WTC11 (cell line): ENCODE data around the gene PTEN. TPM values are rescaled to one million over a fixed set of nuclear protein-coding genes. Genes with fewer than 3 reads are reported as not detected.
A peak's percentile ranks its signal among the peaks of the same experiment; 100 is the strongest.

Experiments
- ATAC-seq: fragments of 200-7000 bp; cut with Tn5 transposase; 2 replicates; pipeline ENCODE4 v1.10.0; 2021; ENCODE audit warnings: mild to moderate bottlenecking, moderate library complexity
- CTCF ChIA-PET: fragments of 300-600 bp; sonication (Branson Sonifier 250); formaldehyde crosslinking; loops from one replicate; lab custom pipeline; 2021; ENCODE audit warnings: antibody characterized with exemption; lab: Charles Lee
- POLR2A ChIA-PET: fragments of 350-600 bp; sonication (Branson Sonifier 250); formaldehyde crosslinking; loops from one replicate; lab custom pipeline; 2021; ENCODE audit warnings: antibody characterized with exemption; lab: Charles Lee
- DNase-seq: peaks from one replicate; pipeline ENCODE4 v3.0.0; 2021; ENCODE audit warnings: low spot score
- H3K27ac Mint-ChIP-seq: 2 replicates; pipeline ENCODE4 v1.8.0; 2021; ENCODE audit warnings: mixed read lengths
- H3K27me3 Mint-ChIP-seq: 2 replicates; pipeline ENCODE4 v1.8.0; 2021; ENCODE audit warnings: low read depth, mild to moderate bottlenecking, moderate library complexity, mixed read lengths
- H3K36me3 Mint-ChIP-seq: 2 replicates; pipeline ENCODE4 v1.8.0; 2021; ENCODE audit warnings: mixed read lengths
- H3K4me1 Mint-ChIP-seq: 2 replicates; pipeline ENCODE4 v1.8.0; 2022; ENCODE audit warnings: mixed read lengths
- H3K4me3 Mint-ChIP-seq: 2 replicates; pipeline ENCODE4 v1.8.0; 2021; ENCODE audit warnings: mild to moderate bottlenecking, moderate library complexity, mixed read lengths
- H3K9me3 Mint-ChIP-seq: 2 replicates; pipeline ENCODE4 v1.8.0; 2021; ENCODE audit warnings: mixed read lengths
- ETV6 ChIP-seq: sonication (generic); formaldehyde crosslinking; IDR thresholded peaks from 2 replicates; pipeline ENCODE4 v1.8.1; 2022; ENCODE audit warnings: mild to moderate bottlenecking, missing genetic modification reagents
- GABPB1 ChIP-seq: sonication (generic); formaldehyde crosslinking; IDR thresholded peaks from 2 replicates; pipeline ENCODE4 v1.8.1; 2023; ENCODE audit warnings: mild to moderate bottlenecking, missing genetic modification reagents
- GRHL2 ChIP-seq: fragments of 250-450 bp; sonication (Bioruptor Pico); IDR thresholded peaks from 2 replicates; pipeline ENCODE4 v1.8.0; 2022; ENCODE audit warnings: mild to moderate bottlenecking, moderate library complexity; ENCODE audit not compliant: insufficient replicate concordance, severe bottlenecking
- IRF2 ChIP-seq: sonication (generic); formaldehyde crosslinking; IDR thresholded peaks from 2 replicates; pipeline ENCODE4 v1.8.0; 2022; ENCODE audit warnings: low read depth, missing genetic modification reagents, borderline replicate concordance
- JUN ChIP-seq: sonication (generic); formaldehyde crosslinking; IDR thresholded peaks from 2 replicates; pipeline ENCODE4 v1.8.0; 2023; ENCODE audit warnings: mild to moderate bottlenecking, missing genetic modification reagents
- NR1H2 ChIP-seq: sonication (generic); formaldehyde crosslinking; IDR thresholded peaks from 2 replicates; pipeline ENCODE4 v1.9.0; 2021; ENCODE audit warnings: mild to moderate bottlenecking, moderate library complexity, missing genetic modification reagents
- NR3C1 ChIP-seq: sonication (generic); formaldehyde crosslinking; conservative IDR thresholded peaks from 2 replicates; pipeline ENCODE4 v1.8.1; 2023; ENCODE audit warnings: low read depth, mild to moderate bottlenecking, missing genetic modification reagents
- OVOL2 ChIP-seq: fragments of 250-450 bp; sonication (Bioruptor Pico); IDR thresholded peaks from 2 replicates; pipeline ENCODE4 v1.9.0; 2021; ENCODE audit warnings: mild to moderate bottlenecking, borderline replicate concordance
- SMAD3 ChIP-seq: sonication (generic); formaldehyde crosslinking; IDR thresholded peaks from 2 replicates; pipeline ENCODE4 v1.8.0; 2022; ENCODE audit warnings: missing genetic modification reagents, mild to moderate bottlenecking, borderline replicate concordance
- SOX15 ChIP-seq: fragments of 250-450 bp; sonication (Bioruptor Pico); IDR thresholded peaks from 2 replicates; pipeline ENCODE4 v1.9.0; 2021; ENCODE audit warnings: mild to moderate bottlenecking
- TCF7 ChIP-seq: sonication (generic); formaldehyde crosslinking; IDR thresholded peaks from 2 replicates; pipeline ENCODE4 v1.8.0; 2022; ENCODE audit warnings: mild to moderate bottlenecking, low read depth, missing genetic modification reagents, moderate library complexity
- TEAD4 ChIP-seq: sonication (generic); formaldehyde crosslinking; IDR thresholded peaks from 2 replicates; pipeline ENCODE4 v1.8.0; 2022; ENCODE audit warnings: mild to moderate bottlenecking, missing genetic modification reagents
- ZNF219 ChIP-seq: sonication (generic); formaldehyde crosslinking; IDR thresholded peaks from 2 replicates; pipeline ENCODE4 v1.8.0; 2023; ENCODE audit warnings: missing genetic modification reagents, mild to moderate bottlenecking, borderline replicate concordance
- ZNF317 ChIP-seq: sonication (generic); formaldehyde crosslinking; IDR thresholded peaks from 2 replicates; pipeline ENCODE4 v1.8.1; 2023; ENCODE audit warnings: low read depth, mild to moderate bottlenecking, moderate library complexity, missing genetic modification reagents, borderline replicate concordance
- ZNF416 ChIP-seq: fragments of 250-450 bp; sonication (Bioruptor Pico); IDR thresholded peaks from 2 replicates; pipeline ENCODE4 v1.9.0; 2021; ENCODE audit warnings: mild to moderate bottlenecking, inconsistent platforms
- ZNF423 ChIP-seq: fragments of 250-450 bp; sonication (Bioruptor Pico); IDR thresholded peaks from 2 replicates; pipeline ENCODE4 v2.1.2; 2022; ENCODE audit warnings: mild to moderate bottlenecking, moderate library complexity
- ZNF671 ChIP-seq: fragments of 250-450 bp; sonication (Bioruptor Pico); IDR thresholded peaks from 2 replicates; pipeline ENCODE4 v1.8.0; 2021; ENCODE audit warnings: mild to moderate bottlenecking
- total RNA-seq: library from RNA; stranded (reverse); gene quantifications from 3 replicates; pipeline ENCODE4 v1.2.3, GENCODE V29; 2021
- TF ChIP-seq, protein P1 (sequence below): sonication (generic); formaldehyde crosslinking; IDR thresholded peaks from 2 replicates; pipeline ENCODE4 v1.8.0; 2023; ENCODE audit warnings: missing genetic modification reagents
- TF ChIP-seq, protein P2 (sequence below): fragments of 250-450 bp; sonication (Bioruptor Pico); IDR thresholded peaks from 2 replicates; pipeline ENCODE4 v1.8.0; 2021; ENCODE audit warnings: mild to moderate bottlenecking
- TF ChIP-seq, protein P3 (sequence below): sonication (generic); formaldehyde crosslinking; IDR thresholded peaks from 2 replicates; pipeline ENCODE4 v1.8.0; 2022; ENCODE audit warnings: mild to moderate bottlenecking, missing genetic modification reagents
- TF ChIP-seq, protein P4 (sequence below): sonication (generic); formaldehyde crosslinking; IDR thresholded peaks from 2 replicates; pipeline ENCODE4 v1.8.1; 2023; ENCODE audit warnings: mild to moderate bottlenecking, missing genetic modification reagents, moderate library complexity
- TF ChIP-seq, protein P5 (sequence below): sonication (generic); formaldehyde crosslinking; IDR thresholded peaks from 2 replicates; pipeline ENCODE4 v1.8.1; 2023; ENCODE audit warnings: mild to moderate bottlenecking, moderate library complexity, missing genetic modification reagents
- TF ChIP-seq, protein P6 (sequence below): fragments of 250-450 bp; sonication (Bioruptor Pico); IDR thresholded peaks from 2 replicates; pipeline ENCODE4 v1.9.0; 2021; ENCODE audit warnings: mild to moderate bottlenecking
- TF ChIP-seq, protein P7 (sequence below): sonication (generic); formaldehyde crosslinking; IDR thresholded peaks from 2 replicates; pipeline ENCODE4 v1.8.0; 2022; ENCODE audit warnings: mild to moderate bottlenecking, missing genetic modification reagents

The PTEN gene
- total RNA-seq, 1 experiment from 2014 or later: 54.2 TPM

DNA sequence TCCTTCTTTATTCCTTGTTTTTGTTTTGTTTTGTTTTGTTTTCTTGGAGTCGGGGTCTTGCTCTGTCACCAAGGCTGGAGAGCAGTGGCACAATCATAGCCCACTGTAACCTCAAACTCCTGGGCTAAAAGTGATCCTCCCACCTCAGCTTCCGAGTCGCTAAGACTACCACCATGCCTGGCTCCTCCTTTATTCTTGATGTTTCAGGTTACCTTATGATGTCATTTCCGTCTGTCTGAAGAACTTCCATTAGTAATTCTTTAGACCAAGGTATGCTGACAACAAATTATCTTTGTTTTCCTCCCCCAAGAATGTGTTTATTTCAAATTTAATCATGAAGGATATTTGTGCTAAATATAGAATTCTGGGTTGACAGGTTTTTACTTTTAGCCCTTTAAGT lies 27.3 kb upstream of the PTEN start:
- POLR2A ChIA-PET: no interaction called here
- TF ChIP-seq, protein P1, sequence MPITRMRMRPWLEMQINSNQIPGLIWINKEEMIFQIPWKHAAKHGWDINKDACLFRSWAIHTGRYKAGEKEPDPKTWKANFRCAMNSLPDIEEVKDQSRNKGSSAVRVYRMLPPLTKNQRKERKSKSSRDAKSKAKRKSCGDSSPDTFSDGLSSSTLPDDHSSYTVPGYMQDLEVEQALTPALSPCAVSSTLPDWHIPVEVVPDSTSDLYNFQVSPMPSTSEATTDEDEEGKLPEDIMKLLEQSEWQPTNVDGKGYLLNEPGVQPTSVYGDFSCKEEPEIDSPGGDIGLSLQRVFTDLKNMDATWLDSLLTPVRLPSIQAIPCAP (CRISPR knock-in tag): no peak
- TF ChIP-seq ZNF219 (CRISPR knock-in tag): no peak
- no peak for TF ChIP-seq NR1H2
- H3K4me3 Mint-ChIP-seq: no peak overlapping the region
- H3K4me1 Mint-ChIP-seq: no peaks in the 10 kb centered on the region
- no peaks in the 10 kb centered on the region; the same call in 1 of the 2 replicates for H3K27me3 Mint-ChIP-seq
- H3K27ac Mint-ChIP-seq: no peak overlapping the region
- no peak for DNase-seq
- peak; percentile 60 for ATAC-seq
- CTCF ChIA-PET: no interaction called here
- H3K36me3 Mint-ChIP-seq: no peaks in the 10 kb centered on the region
- peaks cover 8% of the 10 kb centered on the region for H3K9me3 Mint-ChIP-seq

DNA sequence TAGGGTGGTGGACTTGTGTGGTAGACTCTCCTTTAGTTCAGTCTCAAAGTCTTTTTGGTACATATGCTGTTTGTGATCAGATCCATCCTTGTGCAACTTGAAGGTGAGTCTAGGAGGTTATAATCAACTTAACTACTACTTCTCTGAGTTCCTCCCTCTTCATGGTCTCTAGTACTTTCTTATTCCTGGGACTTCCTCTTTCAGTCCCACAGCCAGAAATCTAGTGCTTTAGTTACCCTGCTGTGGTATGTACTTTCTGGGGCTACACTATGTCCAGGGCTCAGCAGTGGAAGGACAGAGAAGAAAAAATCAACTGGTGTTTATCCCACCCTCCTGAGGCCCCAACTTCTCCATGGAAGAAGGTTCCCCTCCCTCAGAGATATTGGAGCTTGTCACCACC lies 26.0 kb upstream of the PTEN start:
- Mint-ChIP-seq H3K27me3 (no peaks in the 10 kb centered on the region; the same call in 1 of the 2 replicates), H3K4me3 (no peak overlapping the region), H3K4me1 (0 out of 2 replicates have a peak, but pooled peaks cover 3% of the 10 kb centered on the region), H3K9me3 (peaks cover 8% of the 10 kb centered on the region), H3K27ac (no peak overlapping the region)
- no peak for ATAC-seq
- TF ChIP-seq ZNF317 (CRISPR knock-in tag): no peak
- TF ChIP-seq IRF2 (CRISPR knock-in tag): no peak
- TF ChIP-seq ZNF671 (CRISPR knock-in tag): no peak
- TF ChIP-seq, protein P2, sequence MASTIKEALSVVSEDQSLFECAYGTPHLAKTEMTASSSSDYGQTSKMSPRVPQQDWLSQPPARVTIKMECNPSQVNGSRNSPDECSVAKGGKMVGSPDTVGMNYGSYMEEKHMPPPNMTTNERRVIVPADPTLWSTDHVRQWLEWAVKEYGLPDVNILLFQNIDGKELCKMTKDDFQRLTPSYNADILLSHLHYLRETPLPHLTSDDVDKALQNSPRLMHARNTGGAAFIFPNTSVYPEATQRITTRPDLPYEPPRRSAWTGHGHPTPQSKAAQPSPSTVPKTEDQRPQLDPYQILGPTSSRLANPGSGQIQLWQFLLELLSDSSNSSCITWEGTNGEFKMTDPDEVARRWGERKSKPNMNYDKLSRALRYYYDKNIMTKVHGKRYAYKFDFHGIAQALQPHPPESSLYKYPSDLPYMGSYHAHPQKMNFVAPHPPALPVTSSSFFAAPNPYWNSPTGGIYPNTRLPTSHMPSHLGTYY (CRISPR knock-in tag): no peak
- TF ChIP-seq SOX15: no peak
- TF ChIP-seq, protein P3, sequence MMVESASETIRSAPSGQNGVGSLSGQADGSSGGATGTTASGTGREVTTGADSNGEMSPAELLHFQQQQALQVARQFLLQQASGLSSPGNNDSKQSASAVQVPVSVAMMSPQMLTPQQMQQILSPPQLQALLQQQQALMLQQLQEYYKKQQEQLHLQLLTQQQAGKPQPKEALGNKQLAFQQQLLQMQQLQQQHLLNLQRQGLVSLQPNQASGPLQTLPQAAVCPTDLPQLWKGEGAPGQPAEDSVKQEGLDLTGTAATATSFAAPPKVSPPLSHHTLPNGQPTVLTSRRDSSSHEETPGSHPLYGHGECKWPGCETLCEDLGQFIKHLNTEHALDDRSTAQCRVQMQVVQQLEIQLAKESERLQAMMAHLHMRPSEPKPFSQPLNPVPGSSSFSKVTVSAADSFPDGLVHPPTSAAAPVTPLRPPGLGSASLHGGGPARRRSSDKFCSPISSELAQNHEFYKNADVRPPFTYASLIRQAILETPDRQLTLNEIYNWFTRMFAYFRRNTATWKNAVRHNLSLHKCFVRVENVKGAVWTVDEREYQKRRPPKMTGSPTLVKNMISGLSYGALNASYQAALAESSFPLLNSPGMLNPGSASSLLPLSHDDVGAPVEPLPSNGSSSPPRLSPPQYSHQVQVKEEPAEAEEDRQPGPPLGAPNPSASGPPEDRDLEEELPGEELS (CRISPR knock-in tag): no peak
- TF ChIP-seq, protein P4, sequence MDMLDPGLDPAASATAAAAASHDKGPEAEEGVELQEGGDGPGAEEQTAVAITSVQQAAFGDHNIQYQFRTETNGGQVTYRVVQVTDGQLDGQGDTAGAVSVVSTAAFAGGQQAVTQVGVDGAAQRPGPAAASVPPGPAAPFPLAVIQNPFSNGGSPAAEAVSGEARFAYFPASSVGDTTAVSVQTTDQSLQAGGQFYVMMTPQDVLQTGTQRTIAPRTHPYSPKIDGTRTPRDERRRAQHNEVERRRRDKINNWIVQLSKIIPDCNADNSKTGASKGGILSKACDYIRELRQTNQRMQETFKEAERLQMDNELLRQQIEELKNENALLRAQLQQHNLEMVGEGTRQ (CRISPR knock-in tag): no peak
- TF ChIP-seq SMAD3: no peak
- TF ChIP-seq JUN (CRISPR knock-in tag): no peak
- TF ChIP-seq OVOL2: no peak
- TF ChIP-seq ZNF416 (CRISPR knock-in tag): no peak
- TF ChIP-seq, all 79 proteins: peak for 0
- ChIA-PET POLR2A (no interaction called here), CTCF (no interaction called here)
- no peak for DNase-seq
- H3K36me3 Mint-ChIP-seq: no peaks in the 10 kb centered on the region

DNA sequence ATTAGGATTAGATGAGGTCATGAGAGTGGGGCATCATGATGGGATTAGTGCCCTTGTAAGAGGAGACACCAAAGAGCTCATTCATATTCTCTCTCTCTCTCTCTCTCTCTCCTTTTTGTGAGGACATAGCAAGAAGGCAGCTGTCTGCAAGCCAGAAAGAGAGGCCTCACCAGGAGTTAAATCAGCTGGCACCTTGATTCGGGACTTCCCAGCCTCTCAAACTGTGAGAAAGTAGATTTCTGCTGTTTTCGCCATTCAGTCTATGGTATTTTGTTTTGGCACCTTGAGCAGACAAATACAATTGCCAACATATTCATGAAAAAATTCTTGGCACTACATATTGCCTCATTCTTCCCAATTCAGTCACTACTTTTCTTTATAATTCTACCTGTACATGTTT lies 24.8 kb upstream of the PTEN start:
- H3K4me1 Mint-ChIP-seq: peaks cover 10% of the 10 kb centered on the region
- ATAC-seq (no peak), DNase-seq (no peak)
- peaks cover 11% of the 10 kb centered on the region for H3K9me3 Mint-ChIP-seq
- no peaks in the 10 kb centered on the region for H3K36me3 Mint-ChIP-seq
- H3K27me3 Mint-ChIP-seq: no peaks in the 10 kb centered on the region; the same call in 1 of the 2 replicates
- ChIA-PET POLR2A (interaction anchor here (0.8 to 1.2 kb wide), 2 partner anchors 9 to 24 kb away, joined by 3 to 4 read pairs; no protein-coding TSS in a partner anchor), CTCF (no interaction called here)
- no peak overlapping the region for H3K4me3 Mint-ChIP-seq
- H3K27ac Mint-ChIP-seq: no peak overlapping the region
- no peak for TF ChIP-seq TEAD4 (CRISPR knock-in tag)
- TF ChIP-seq GABPB1 (CRISPR knock-in tag): no peak
- TF ChIP-seq TCF7 (CRISPR knock-in tag): no peak
- TF ChIP-seq, protein P5, sequence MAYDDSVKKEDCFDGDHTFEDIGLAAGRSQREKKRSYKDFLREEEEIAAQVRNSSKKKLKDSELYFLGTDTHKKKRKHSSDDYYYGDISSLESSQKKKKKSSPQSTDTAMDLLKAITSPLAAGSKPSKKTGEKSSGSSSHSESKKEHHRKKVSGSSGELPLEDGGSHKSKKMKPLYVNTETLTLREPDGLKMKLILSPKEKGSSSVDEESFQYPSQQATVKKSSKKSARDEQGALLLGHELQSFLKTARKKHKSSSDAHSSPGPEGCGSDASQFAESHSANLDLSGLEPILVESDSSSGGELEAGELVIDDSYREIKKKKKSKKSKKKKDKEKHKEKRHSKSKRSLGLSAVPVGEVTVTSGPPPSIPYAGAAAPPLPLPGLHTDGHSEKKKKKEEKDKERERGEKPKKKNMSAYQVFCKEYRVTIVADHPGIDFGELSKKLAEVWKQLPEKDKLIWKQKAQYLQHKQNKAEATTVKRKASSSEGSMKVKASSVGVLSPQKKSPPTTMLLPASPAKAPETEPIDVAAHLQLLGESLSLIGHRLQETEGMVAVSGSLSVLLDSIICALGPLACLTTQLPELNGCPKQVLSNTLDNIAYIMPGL: no peak
- TF ChIP-seq, protein P6, sequence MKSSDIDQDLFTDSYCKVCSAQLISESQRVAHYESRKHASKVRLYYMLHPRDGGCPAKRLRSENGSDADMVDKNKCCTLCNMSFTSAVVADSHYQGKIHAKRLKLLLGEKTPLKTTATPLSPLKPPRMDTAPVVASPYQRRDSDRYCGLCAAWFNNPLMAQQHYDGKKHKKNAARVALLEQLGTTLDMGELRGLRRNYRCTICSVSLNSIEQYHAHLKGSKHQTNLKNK: no peak
- TF ChIP-seq, protein P7, sequence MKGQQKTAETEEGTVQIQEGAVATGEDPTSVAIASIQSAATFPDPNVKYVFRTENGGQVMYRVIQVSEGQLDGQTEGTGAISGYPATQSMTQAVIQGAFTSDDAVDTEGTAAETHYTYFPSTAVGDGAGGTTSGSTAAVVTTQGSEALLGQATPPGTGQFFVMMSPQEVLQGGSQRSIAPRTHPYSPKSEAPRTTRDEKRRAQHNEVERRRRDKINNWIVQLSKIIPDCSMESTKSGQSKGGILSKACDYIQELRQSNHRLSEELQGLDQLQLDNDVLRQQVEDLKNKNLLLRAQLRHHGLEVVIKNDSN (CRISPR knock-in tag): no peak
- no peak for TF ChIP-seq ZNF423 (CRISPR knock-in tag)
- no peak for TF ChIP-seq JUN (CRISPR knock-in tag)
- TF ChIP-seq ETV6 (CRISPR knock-in tag): no peak
- TF ChIP-seq SOX15: no peak
- no peak for TF ChIP-seq NR3C1 (CRISPR knock-in tag)
- TF ChIP-seq GRHL2 (CRISPR knock-in tag): no peak
